Mucosa of descending colon (tissue), 3 donors: ENCODE data around the gene PPP1R26. TPM values are rescaled to one million over a fixed set of nuclear protein-coding genes. Genes with fewer than 3 reads are reported as not detected.
A peak's percentile ranks its signal among the peaks of the same experiment; 100 is the strongest.

ENCODE experiments used
- ATAC-seq: fragments of 200-7000 bp; cut with Tn5 transposase; one replicate; pipeline ENCODE4 v1.9.1; 2020; ENCODE audit warnings: mild to moderate bottlenecking, moderate library complexity
- DNase-seq, 3 donors: peaks; one replicate each; pipeline ENCODE4 v3.0.0-alpha.2; 2020
- H3K36me3 ChIP-seq: fragments of 200-600 bp; one replicate; pipeline ENCODE4 v1.8.0; 2021; ENCODE audit warnings: low read depth, mild to moderate bottlenecking
- H3K4me1 ChIP-seq: fragments of 200-600 bp; one replicate; pipeline ENCODE4 v1.8.0; 2021; ENCODE audit warnings: low read depth, mild to moderate bottlenecking
- H3K4me3 ChIP-seq: fragments of 200-600 bp; one replicate; pipeline ENCODE4 v1.8.0; 2021; ENCODE audit warnings: mild to moderate bottlenecking
- H3K9me3 ChIP-seq: fragments of 200-600 bp; one replicate; pipeline ENCODE4 v1.8.0; 2021; ENCODE audit warnings: mild to moderate bottlenecking
- intact Hi-C, 2 donors: fragments of 100-400 bp; cut with DNase I in 1 of 2; cut with micrococcal nuclease in 1 of 2; formaldehyde crosslinking; loops; one replicate each; pipeline versions ENCODE4 v1.11.0 to v1.11.1; 2022; cut with DNase I, micrococcal nuclease
- total RNA-seq, 3 donors: library from RNA; stranded (reverse); fragmentation: NEBNext Ultra II Directional in 2 of 3; extraction: Animal tissue kit (Norgen Biotek cat#: 25700) in 2 of 3; gene quantifications; one replicate each; pipeline versions ENCODE4 v1.2.1 to v1.2.4, GENCODE V29; 2021 to 2023
- TF ChIP-seq, protein P1 (sequence below): fragments of 200-600 bp; IDR thresholded peaks from one replicate; pipeline ENCODE4 v1.8.0; 2022; ENCODE audit warnings: antibody characterized with exemption, mild to moderate bottlenecking
- donor health status: DM: no; HTN: no; CAD: no; lungs with moderate emphysema.
- donor health status: DM: no; HTN: no; CAD: no.
- donor health status: DM: no; HTN: yes; CAD: no.

PPP1R26 gene
- total RNA-seq, 3 donors from 2014 or later = 16.4 to 24.5 (median 21.5) TPM

DNA sequence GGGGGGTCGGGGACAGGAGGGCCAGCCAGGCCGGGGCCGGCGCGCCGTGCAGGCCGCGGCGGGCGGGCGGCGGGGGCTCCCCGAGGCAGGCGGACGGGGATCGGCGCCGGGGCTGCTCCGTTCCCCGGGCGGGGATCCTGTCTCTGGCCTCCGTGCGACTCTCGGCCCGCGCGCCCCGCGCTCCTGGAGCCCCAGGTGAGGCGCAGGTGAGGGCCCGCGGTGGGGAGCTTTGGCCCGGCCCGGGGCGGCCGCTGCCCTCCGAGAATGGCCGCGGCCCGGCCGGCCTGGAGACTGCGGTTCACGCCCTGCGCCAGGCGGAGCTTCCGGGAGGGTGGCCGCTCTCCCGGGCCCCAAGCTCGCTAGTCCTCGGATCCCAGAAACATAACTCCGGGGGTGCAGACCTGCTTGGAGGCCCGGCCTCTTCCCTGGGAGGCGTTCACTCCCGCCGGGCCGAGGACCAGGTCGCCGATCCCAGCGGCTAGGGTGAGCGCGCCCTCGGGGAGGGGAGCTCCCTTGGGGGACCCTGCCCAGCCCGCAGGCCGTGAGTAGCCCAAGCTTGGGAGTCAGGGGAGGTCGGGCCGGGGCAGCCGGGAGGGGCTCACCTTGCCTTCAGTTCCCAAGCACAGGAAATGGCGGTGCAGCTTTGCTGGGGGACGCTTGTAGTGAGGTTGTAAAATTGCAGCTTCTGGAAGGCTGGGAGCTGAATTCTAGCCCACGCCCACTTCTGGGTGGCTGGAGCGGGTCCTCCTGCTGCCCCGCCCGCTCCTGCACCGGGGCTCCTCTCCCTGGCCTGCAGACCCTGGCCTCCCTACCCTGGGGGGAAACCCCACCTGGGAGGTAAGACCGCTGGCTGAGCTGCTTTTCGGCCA is 723 bp downstream of the PPP1R26 start:
- intact Hi-C loops = no loop called here
- no peaks in the 10 kb centered on the region for H3K36me3 ChIP-seq
- TF ChIP-seq, protein P1, sequence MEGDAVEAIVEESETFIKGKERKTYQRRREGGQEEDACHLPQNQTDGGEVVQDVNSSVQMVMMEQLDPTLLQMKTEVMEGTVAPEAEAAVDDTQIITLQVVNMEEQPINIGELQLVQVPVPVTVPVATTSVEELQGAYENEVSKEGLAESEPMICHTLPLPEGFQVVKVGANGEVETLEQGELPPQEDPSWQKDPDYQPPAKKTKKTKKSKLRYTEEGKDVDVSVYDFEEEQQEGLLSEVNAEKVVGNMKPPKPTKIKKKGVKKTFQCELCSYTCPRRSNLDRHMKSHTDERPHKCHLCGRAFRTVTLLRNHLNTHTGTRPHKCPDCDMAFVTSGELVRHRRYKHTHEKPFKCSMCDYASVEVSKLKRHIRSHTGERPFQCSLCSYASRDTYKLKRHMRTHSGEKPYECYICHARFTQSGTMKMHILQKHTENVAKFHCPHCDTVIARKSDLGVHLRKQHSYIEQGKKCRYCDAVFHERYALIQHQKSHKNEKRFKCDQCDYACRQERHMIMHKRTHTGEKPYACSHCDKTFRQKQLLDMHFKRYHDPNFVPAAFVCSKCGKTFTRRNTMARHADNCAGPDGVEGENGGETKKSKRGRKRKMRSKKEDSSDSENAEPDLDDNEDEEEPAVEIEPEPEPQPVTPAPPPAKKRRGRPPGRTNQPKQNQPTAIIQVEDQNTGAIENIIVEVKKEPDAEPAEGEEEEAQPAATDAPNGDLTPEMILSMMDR = no peak
- DNase-seq = peak; percentile 61 to 65 (median 64)
- peak overlapping the region; percentile 65 for H3K4me3 ChIP-seq
- H3K9me3 ChIP-seq = no peaks in the 10 kb centered on the region
- peak; percentile 78 for ATAC-seq
- peaks cover 14% of the 10 kb centered on the region for H3K4me1 ChIP-seq

DNA sequence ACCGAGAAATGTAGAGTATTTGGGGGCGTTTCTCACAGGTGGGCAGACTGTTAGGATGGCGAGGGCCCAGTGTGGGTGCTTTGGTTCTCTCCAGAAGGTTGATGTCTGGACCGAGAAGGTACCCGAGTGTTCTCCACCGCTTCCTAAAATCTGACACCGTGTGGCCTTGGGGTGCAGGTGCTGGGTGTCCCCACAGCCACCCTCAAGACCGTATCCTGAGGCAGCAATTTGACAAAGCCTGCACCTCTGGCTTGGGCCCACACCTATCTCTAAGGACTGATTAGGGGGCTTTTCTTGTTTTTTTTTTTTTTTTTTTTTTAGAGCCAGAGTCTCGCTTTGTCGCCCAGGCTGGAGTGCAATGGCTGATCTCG is 1.3 kb downstream of the PPP1R26 start:
- DNase-seq = no peak
- H3K9me3 ChIP-seq = no peaks in the 10 kb centered on the region
- peaks cover 14% of the 10 kb centered on the region for H3K4me1 ChIP-seq
- peak overlapping the region; percentile 65 for H3K4me3 ChIP-seq
- TF ChIP-seq, protein P1 = no peak
- no peak for ATAC-seq
- H3K36me3 ChIP-seq = no peaks in the 10 kb centered on the region
- intact Hi-C loops = no loop called here

- TF ChIP-seq, protein P1 = no peak
These were observed 2.6 kb downstream of the PPP1R26 start for GRCh38 chr9:135482015-135482754.

GRCh38 chr9:135484460-135485277 is 5.1 kb downstream of the PPP1R26 start:
- Histone ChIP-seq H3K4me3 (no peak overlapping the region), H3K4me1 (peaks cover 11% of the 10 kb centered on the region), H3K9me3 (no peaks in the 10 kb centered on the region), H3K36me3 (no peaks in the 10 kb centered on the region)
- ATAC-seq (no peak), DNase-seq (peak in 1 of 3 donors; percentile 40)
- intact Hi-C loops = no loop called here
- TF ChIP-seq, protein P1 = no peak

More at GRCh38 chr9:135482015-135482754, 2.6 kb downstream of the PPP1R26 start:
- ATAC-seq (no peak), DNase-seq (no peak)
- Histone ChIP-seq H3K4me1 (peaks cover 14% of the 10 kb centered on the region), H3K36me3 (no peaks in the 10 kb centered on the region), H3K4me3 (no peak overlapping the region), H3K9me3 (no peaks in the 10 kb centered on the region)
- intact Hi-C loops = no loop called here

DNA sequence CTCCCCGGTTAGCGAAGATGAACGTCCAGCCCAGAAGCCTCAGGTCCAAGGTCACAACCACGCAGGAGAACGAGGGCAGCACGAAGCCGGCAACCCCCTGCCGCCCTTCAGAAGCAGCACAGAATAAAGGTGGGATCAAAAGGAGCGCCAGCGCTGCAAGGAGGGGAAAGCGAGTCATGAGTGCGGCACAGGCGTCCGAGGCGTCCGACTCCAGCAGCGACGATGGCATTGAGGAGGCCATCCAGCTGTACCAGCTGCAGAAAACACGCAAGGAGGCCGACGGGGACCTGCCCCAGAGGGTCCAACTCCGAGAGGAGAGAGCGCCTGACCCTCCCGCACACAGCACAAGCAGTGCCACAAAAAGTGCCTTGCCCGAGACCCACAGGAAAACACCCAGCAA is 5.8 kb downstream of the PPP1R26 start:
- Histone ChIP-seq H3K4me3 (no peak overlapping the region), H3K4me1 (peaks cover 10% of the 10 kb centered on the region), H3K9me3 (no peaks in the 10 kb centered on the region), H3K36me3 (no peaks in the 10 kb centered on the region)
- TF ChIP-seq, protein P1 = no peak
- intact Hi-C loops = no loop called here
- ATAC-seq (no peak), DNase-seq (no peak)
